NCI-H187 (cell line): ENCODE measurements around the gene NCAM1.
"Not testable (repeated sequence)": the region's sequence is repeated elsewhere in the genome, so short reads cannot be mapped to it uniquely, and the experiment has no call there.

Experiments used
- DNase-seq, 2 experiments: peaks; one replicate each; lab custom pipeline; 2025; lab: John Stamatoyannopoulos, UW

The NCAM1 gene

GRCh38 chr11:113022262-113022661 is 61.0 kb downstream of the NCAM1 start:
- no peak for DNase-seq

- DNase-seq: no peak
These were observed 62.0 kb downstream of the NCAM1 start for GRCh38 chr11:113023228-113023627.

GRCh38 chr11:113023986-113024385 is 62.8 kb downstream of the NCAM1 start:
- no peak for DNase-seq

GRCh38 chr11:113026778-113027177 is 65.6 kb downstream of the NCAM1 start:
- DNase-seq: no peak

- DNase-seq: no peak
These were observed 73.4 kb downstream of the NCAM1 start for GRCh38 chr11:113034576-113034975.

- no peak for DNase-seq
These were observed 74.5 kb downstream of the NCAM1 start for GRCh38 chr11:113035708-113036107.

- DNase-seq: no peak
These were observed 82.5 kb downstream of the NCAM1 start for GRCh38 chr11:113043698-113044097.

GRCh38 chr11:113045146-113045545 is 83.9 kb downstream of the NCAM1 start:
- peak; percentile 49 to 67 for DNase-seq

GRCh38 chr11:113046866-113047265 is 85.6 kb downstream of the NCAM1 start:
- DNase-seq: no peak

- no peak for DNase-seq
These were observed 87.9 kb downstream of the NCAM1 start for GRCh38 chr11:113048820-113049768.

GRCh38 chr11:113053042-113053441 is 91.8 kb downstream of the NCAM1 start:
- not testable (repeated sequence) for DNase-seq

GRCh38 chr11:113057038-113057437 is 95.8 kb downstream of the NCAM1 start:
- DNase-seq: no peak

- no peak for DNase-seq
These were observed 98.3 kb downstream of the NCAM1 start for GRCh38 chr11:113059548-113059947.

GRCh38 chr11:113065330-113065729 is 104.1 kb downstream of the NCAM1 start:
- no peak for DNase-seq

- no peak for DNase-seq
These were observed 111.1 kb downstream of the NCAM1 start for GRCh38 chr11:113072237-113072858.

GRCh38 chr11:113073290-113073953 is 112.2 kb downstream of the NCAM1 start:
- DNase-seq: no peak

- DNase-seq: no peak
These were observed 114.4 kb downstream of the NCAM1 start for GRCh38 chr11:113075586-113076095.

- no peak for DNase-seq
These were observed 116.2 kb downstream of the NCAM1 start for GRCh38 chr11:113077379-113077778.

- no peak for DNase-seq
These were observed 121.2 kb downstream of the NCAM1 start for GRCh38 chr11:113082341-113082955.

GRCh38 chr11:113083571-113083970 is 122.4 kb downstream of the NCAM1 start:
- DNase-seq: no peak

GRCh38 chr11:113084297-113084696 is 123.1 kb downstream of the NCAM1 start:
- DNase-seq: no peak

GRCh38 chr11:113085446-113085845 is 124.2 kb downstream of the NCAM1 start:
- DNase-seq: no peak
